Measurements from ENCODE around the gene BCORL1.

Gene BCORL1

GRCh38 chrX:129987871-129988270 is 5.4 kb downstream of the BCORL1 start:
- Histone ChIP-seq H3K4me1 (ENCODE audit: control insufficient read depth, insufficient read depth, low read length) (no peaks in the 10 kb centered on the region), H3K9ac (ENCODE audit: low read length in 2 of 2) (no peak overlapping the region), H3K9me3 (ENCODE audit: control insufficient read depth in 2 of 2, low read length in 2 of 2) (no peaks in the 10 kb centered on the region), H3K36me3 (ENCODE audit: control insufficient read depth in 2 of 2, insufficient read depth in 2 of 2, low read length in 2 of 2) (no peaks in the 10 kb centered on the region), H3K27me3 (ENCODE audit: control insufficient read depth in 1 of 2, insufficient read depth in 2 of 2, low read length in 2 of 2) (no peaks in the 10 kb centered on the region), H3K4me3 (ENCODE audit: low read length in 2 of 2) (no peak overlapping the region), H3K27ac (ENCODE audit: low read length) (no peak overlapping the region)

GRCh38 chrX:129992181-129992580 is 9.7 kb downstream of the BCORL1 start:
- H3K27me3 ChIP-seq (ENCODE audit: control insufficient read depth in 1 of 2, insufficient read depth in 2 of 2, low read length in 2 of 2) = peaks cover 0 to 2% of the 10 kb centered on the region in 2 donors
- H3K4me1 ChIP-seq (ENCODE audit: control insufficient read depth, insufficient read depth, low read length) = no peaks in the 10 kb centered on the region
- no peak overlapping the region for H3K27ac ChIP-seq (ENCODE audit: low read length)
- H3K36me3 ChIP-seq (ENCODE audit: control insufficient read depth in 2 of 2, insufficient read depth in 2 of 2, low read length in 2 of 2) = no peaks in the 10 kb centered on the region
- no peak overlapping the region for H3K9ac ChIP-seq (ENCODE audit: low read length in 2 of 2)
- H3K4me3 ChIP-seq (ENCODE audit: low read length in 2 of 2) = no peak overlapping the region
- H3K9me3 ChIP-seq (ENCODE audit: control insufficient read depth in 2 of 2, low read length in 2 of 2) = no peaks in the 10 kb centered on the region

GRCh38 chrX:129996120-129996519 is 13.7 kb downstream of the BCORL1 start:
- Histone ChIP-seq H3K4me1 (ENCODE audit: control insufficient read depth, insufficient read depth, low read length) (no peaks in the 10 kb centered on the region), H3K9me3 (ENCODE audit: control insufficient read depth in 2 of 2, low read length in 2 of 2) (no peaks in the 10 kb centered on the region), H3K27ac (ENCODE audit: low read length) (no peak overlapping the region), H3K27me3 (ENCODE audit: control insufficient read depth in 1 of 2, insufficient read depth in 2 of 2, low read length in 2 of 2) (peaks cover 0 to 4% of the 10 kb centered on the region in 2 donors), H3K4me3 (ENCODE audit: low read length in 2 of 2) (no peak overlapping the region), H3K36me3 (ENCODE audit: control insufficient read depth in 2 of 2, insufficient read depth in 2 of 2, low read length in 2 of 2) (no peaks in the 10 kb centered on the region), H3K9ac (ENCODE audit: low read length in 2 of 2) (no peak overlapping the region)

GRCh38 chrX:129997086-129997485 is 14.7 kb downstream of the BCORL1 start:
- no peak overlapping the region for H3K4me3 ChIP-seq (ENCODE audit: low read length in 2 of 2)
- H3K4me1 ChIP-seq (ENCODE audit: control insufficient read depth, insufficient read depth, low read length) = no peaks in the 10 kb centered on the region
- no peaks in the 10 kb centered on the region for H3K36me3 ChIP-seq (ENCODE audit: control insufficient read depth in 2 of 2, insufficient read depth in 2 of 2, low read length in 2 of 2)
- no peak overlapping the region for H3K9ac ChIP-seq (ENCODE audit: low read length in 2 of 2)
- peaks cover 0 to 4% of the 10 kb centered on the region in 2 donors for H3K27me3 ChIP-seq (ENCODE audit: control insufficient read depth in 1 of 2, insufficient read depth in 2 of 2, low read length in 2 of 2)
- H3K9me3 ChIP-seq (ENCODE audit: control insufficient read depth in 2 of 2, low read length in 2 of 2) = no peaks in the 10 kb centered on the region
- H3K27ac ChIP-seq (ENCODE audit: low read length) = no peak overlapping the region

- Histone ChIP-seq H3K4me3 (ENCODE audit: low read length in 2 of 2) (no peak overlapping the region), H3K27me3 (ENCODE audit: control insufficient read depth in 1 of 2, insufficient read depth in 2 of 2, low read length in 2 of 2) (peaks cover 0 to 4% of the 10 kb centered on the region in 2 donors), H3K9me3 (ENCODE audit: control insufficient read depth in 2 of 2, low read length in 2 of 2) (no peaks in the 10 kb centered on the region), H3K27ac (ENCODE audit: low read length) (no peak overlapping the region), H3K36me3 (ENCODE audit: control insufficient read depth in 2 of 2, insufficient read depth in 2 of 2, low read length in 2 of 2) (no peaks in the 10 kb centered on the region), H3K4me1 (ENCODE audit: control insufficient read depth, insufficient read depth, low read length) (no peaks in the 10 kb centered on the region), H3K9ac (ENCODE audit: low read length in 2 of 2) (no peak overlapping the region)
Observed at GRCh38 chrX:129998021-129998420, 15.6 kb downstream of the BCORL1 start.

GRCh38 chrX:130001893-130002292 is 19.5 kb downstream of the BCORL1 start:
- Histone ChIP-seq H3K27me3 (ENCODE audit: control insufficient read depth in 1 of 2, insufficient read depth in 2 of 2, low read length in 2 of 2) (peaks cover 0 to 4% of the 10 kb centered on the region in 2 donors), H3K4me1 (ENCODE audit: control insufficient read depth, insufficient read depth, low read length) (no peaks in the 10 kb centered on the region), H3K36me3 (ENCODE audit: control insufficient read depth in 2 of 2, insufficient read depth in 2 of 2, low read length in 2 of 2) (peaks cover 0 to 2% of the 10 kb centered on the region in 2 donors), H3K27ac (ENCODE audit: low read length) (no peak overlapping the region), H3K9ac (ENCODE audit: low read length in 2 of 2) (no peak overlapping the region), H3K9me3 (ENCODE audit: control insufficient read depth in 2 of 2, low read length in 2 of 2) (no peaks in the 10 kb centered on the region), H3K4me3 (ENCODE audit: low read length in 2 of 2) (no peak overlapping the region)

GRCh38 chrX:130002541-130002940 is 20.1 kb downstream of the BCORL1 start:
- Histone ChIP-seq H3K9ac (ENCODE audit: low read length in 2 of 2) (no peak overlapping the region), H3K9me3 (ENCODE audit: control insufficient read depth in 2 of 2, low read length in 2 of 2) (no peaks in the 10 kb centered on the region), H3K4me3 (ENCODE audit: low read length in 2 of 2) (no peak overlapping the region), H3K4me1 (ENCODE audit: control insufficient read depth, insufficient read depth, low read length) (no peaks in the 10 kb centered on the region), H3K27ac (ENCODE audit: low read length) (no peak overlapping the region), H3K27me3 (ENCODE audit: control insufficient read depth in 1 of 2, insufficient read depth in 2 of 2, low read length in 2 of 2) (peaks cover 0 to 4% of the 10 kb centered on the region in 2 donors), H3K36me3 (ENCODE audit: control insufficient read depth in 2 of 2, insufficient read depth in 2 of 2, low read length in 2 of 2) (peaks cover 0 to 2% of the 10 kb centered on the region in 2 donors)

GRCh38 chrX:130005089-130005807 is 22.8 kb downstream of the BCORL1 start:
- Histone ChIP-seq H3K4me3 (ENCODE audit: low read length in 2 of 2) (no peak overlapping the region), H3K27ac (ENCODE audit: low read length) (no peak overlapping the region), H3K27me3 (ENCODE audit: control insufficient read depth in 1 of 2, insufficient read depth in 2 of 2, low read length in 2 of 2) (peaks cover 0 to 4% of the 10 kb centered on the region in 2 donors), H3K36me3 (ENCODE audit: control insufficient read depth in 2 of 2, insufficient read depth in 2 of 2, low read length in 2 of 2) (peaks cover 0 to 4% of the 10 kb centered on the region in 2 donors), H3K9me3 (ENCODE audit: control insufficient read depth in 2 of 2, low read length in 2 of 2) (no peaks in the 10 kb centered on the region), H3K4me1 (ENCODE audit: control insufficient read depth, insufficient read depth, low read length) (no peaks in the 10 kb centered on the region), H3K9ac (ENCODE audit: low read length in 2 of 2) (no peak overlapping the region)

- Histone ChIP-seq H3K9me3 (ENCODE audit: control insufficient read depth in 2 of 2, low read length in 2 of 2) (no peaks in the 10 kb centered on the region), H3K27me3 (ENCODE audit: control insufficient read depth in 1 of 2, insufficient read depth in 2 of 2, low read length in 2 of 2) (peaks cover 0 to 4% of the 10 kb centered on the region in 2 donors), H3K9ac (ENCODE audit: low read length in 2 of 2) (no peak overlapping the region), H3K27ac (ENCODE audit: low read length) (no peak overlapping the region), H3K36me3 (ENCODE audit: control insufficient read depth in 2 of 2, insufficient read depth in 2 of 2, low read length in 2 of 2) (peaks cover 0 to 7% of the 10 kb centered on the region in 2 donors), H3K4me3 (ENCODE audit: low read length in 2 of 2) (no peak overlapping the region), H3K4me1 (ENCODE audit: control insufficient read depth, insufficient read depth, low read length) (no peaks in the 10 kb centered on the region)
Observed at GRCh38 chrX:130009658-130010223, 27.3 kb downstream of the BCORL1 start.

GRCh38 chrX:130012683-130013082 is 30.2 kb downstream of the BCORL1 start:
- peaks cover 0 to 2% of the 10 kb centered on the region in 2 donors for H3K27me3 ChIP-seq (ENCODE audit: control insufficient read depth in 1 of 2, insufficient read depth in 2 of 2, low read length in 2 of 2)
- H3K36me3 ChIP-seq (ENCODE audit: control insufficient read depth in 2 of 2, insufficient read depth in 2 of 2, low read length in 2 of 2) = peaks cover 3 to 19% of the 10 kb centered on the region in 2 donors
- no peaks in the 10 kb centered on the region for H3K9me3 ChIP-seq (ENCODE audit: control insufficient read depth in 2 of 2, low read length in 2 of 2)
- no peak overlapping the region for H3K4me3 ChIP-seq (ENCODE audit: low read length in 2 of 2)
- no peaks in the 10 kb centered on the region for H3K4me1 ChIP-seq (ENCODE audit: control insufficient read depth, insufficient read depth, low read length)
- H3K9ac ChIP-seq (ENCODE audit: low read length in 2 of 2) = no peak overlapping the region
- H3K27ac ChIP-seq (ENCODE audit: low read length) = no peak overlapping the region

- H3K4me1 ChIP-seq (ENCODE audit: control insufficient read depth, insufficient read depth, low read length) = no peaks in the 10 kb centered on the region
- peaks cover 3 to 19% of the 10 kb centered on the region in 2 donors for H3K36me3 ChIP-seq (ENCODE audit: control insufficient read depth in 2 of 2, insufficient read depth in 2 of 2, low read length in 2 of 2)
- no peak overlapping the region for H3K9ac ChIP-seq (ENCODE audit: low read length in 2 of 2)
- H3K9me3 ChIP-seq (ENCODE audit: control insufficient read depth in 2 of 2, low read length in 2 of 2) = no peaks in the 10 kb centered on the region
- peaks cover 0 to 2% of the 10 kb centered on the region in 2 donors for H3K27me3 ChIP-seq (ENCODE audit: control insufficient read depth in 1 of 2, insufficient read depth in 2 of 2, low read length in 2 of 2)
- no peak overlapping the region for H3K27ac ChIP-seq (ENCODE audit: low read length)
- no peak overlapping the region for H3K4me3 ChIP-seq (ENCODE audit: low read length in 2 of 2)
Observed at GRCh38 chrX:130013661-130014060, 31.2 kb downstream of the BCORL1 start.
